Measurements from ENCODE around the gene NF1.
"Not testable (repeated sequence)": the region's sequence is repeated elsewhere in the genome, so short reads cannot be mapped to it uniquely, and the experiment has no call there.

DNA sequence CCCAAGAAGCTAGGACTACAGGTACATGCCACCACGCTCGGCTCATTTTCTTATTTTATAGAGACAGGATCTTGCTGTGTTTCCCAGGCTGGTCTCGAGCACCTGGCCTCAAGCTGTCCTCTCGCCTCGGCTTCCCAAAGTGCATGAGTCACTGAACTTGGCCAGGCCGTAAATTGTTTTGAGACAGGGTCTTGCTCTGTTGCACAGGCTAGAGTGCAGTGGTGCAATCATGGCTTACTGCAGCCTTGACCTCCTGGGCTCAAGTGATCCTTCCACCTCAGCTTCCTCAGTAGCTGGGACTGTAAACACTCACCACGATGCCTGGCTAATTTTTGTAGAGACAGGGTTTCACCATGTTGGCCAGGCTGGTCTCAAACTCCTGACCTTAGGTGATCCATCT, 18.6 kb downstream of the NF1 start:
- not testable (repeated sequence) for TF ChIP-seq CTCF (IDR thresholded peaks at IDR 0.05; ENCODE audit: insufficient read depth, low read length, poor library complexity, severe bottlenecking); EZH2phosphoT487 (conservative IDR thresholded peaks at IDR 0.05; ENCODE audit: low read length)

Data from SU-DHL-6 (cell line).